Measurements from ENCODE around the gene CPN1.
A peak's percentile ranks its signal among the peaks of the same experiment; 100 is the strongest.
"Not testable (repeated sequence)": the region's sequence is repeated elsewhere in the genome, so short reads cannot be mapped to it uniquely, and the experiment has no call there.

Gene CPN1

DNA sequence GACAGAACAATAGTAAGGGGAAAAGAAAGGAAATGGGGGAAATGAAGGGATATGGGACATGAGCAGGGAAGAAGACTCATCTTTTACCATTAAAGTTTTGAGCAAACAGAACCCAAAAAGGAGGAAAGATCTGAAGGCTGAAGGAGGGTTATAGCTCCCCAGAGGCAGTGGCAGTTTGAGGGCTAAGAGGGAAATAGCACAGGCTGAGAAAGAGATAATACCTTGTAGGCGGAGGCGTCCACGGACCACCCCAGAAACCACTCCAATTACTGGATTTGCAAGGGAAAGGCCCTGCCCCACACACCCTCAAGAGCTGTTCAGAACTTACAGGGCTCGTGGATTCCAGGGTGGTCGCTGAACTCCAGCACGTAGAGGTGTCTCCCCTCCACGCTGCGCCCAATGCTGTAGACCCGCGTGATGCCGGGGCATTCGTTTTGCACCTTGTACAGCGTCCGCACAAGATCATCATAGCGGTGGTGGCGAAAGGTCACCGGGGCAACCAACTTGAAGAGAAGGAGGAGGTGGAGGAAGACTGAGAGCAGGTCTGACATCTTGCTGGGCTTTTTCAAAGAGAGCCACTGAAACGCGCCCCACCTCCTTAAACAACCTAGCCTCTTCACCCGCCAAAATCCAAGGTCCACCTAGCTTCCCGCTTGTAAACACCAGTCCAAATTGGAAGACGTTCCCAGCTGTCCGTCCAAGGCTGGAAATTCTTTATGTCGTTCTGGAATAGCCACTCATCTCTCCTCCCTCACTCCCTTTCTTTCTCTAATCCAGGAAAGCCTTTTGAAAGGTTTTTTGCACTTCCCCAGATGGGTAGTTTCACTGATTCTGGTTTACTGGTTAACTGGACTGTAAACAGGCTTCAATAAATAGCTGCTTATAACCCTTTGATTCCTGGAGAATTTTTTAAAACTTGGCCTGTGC, at the start of gene CPN1:
Gene CPN1 (minus strand): TSS at position 795 of the 927 bp plus-strand sequence. CDS start 244 bp downstream, at position 551.
- DNase-seq: no peak

DNA sequence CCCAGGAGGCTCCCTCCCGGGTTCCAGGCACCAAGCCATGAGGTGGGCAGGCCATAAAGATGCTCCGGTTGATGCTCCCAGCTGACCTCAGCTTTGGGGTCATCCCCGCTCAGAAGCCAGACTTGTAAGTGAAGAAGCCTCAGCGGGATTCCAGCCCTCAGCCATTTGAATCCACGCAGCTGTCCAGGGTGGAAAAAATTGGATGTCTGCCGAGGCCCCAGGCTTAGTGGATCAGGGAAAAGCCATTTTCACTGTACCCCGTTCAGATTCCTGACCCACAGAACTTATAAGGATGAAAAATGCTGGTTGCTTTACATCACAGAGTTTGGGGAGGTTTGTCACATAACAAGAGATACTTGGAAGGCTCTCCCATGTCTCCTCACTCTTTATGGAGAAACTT, 49.2 kb upstream of the CPN1 start:
- DNase-seq: no peak

GRCh38 chr10:100129424-100129823, 47.8 kb upstream of the CPN1 start:
- no peak for DNase-seq

DNA sequence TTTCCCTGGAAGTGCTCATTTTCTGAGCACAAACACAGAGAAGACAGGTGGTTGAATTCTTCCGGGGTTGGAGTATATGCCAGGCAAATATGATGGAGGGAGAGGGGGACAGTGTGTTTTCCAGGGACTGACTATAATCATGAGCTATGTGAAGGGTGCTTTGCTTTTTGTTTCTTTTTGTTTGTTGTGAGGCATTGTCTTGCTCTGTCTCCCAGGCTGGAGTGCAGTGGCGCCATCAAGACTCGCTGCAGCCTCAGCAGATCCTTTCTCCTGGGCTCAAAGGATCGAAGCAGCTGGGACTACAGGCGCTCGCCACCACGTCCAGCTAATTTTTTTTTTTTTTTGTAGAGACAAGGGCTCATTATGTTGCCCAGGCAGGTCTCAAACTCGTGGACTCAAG, 47.3 kb upstream of the CPN1 start:
- no peak for DNase-seq

DNA sequence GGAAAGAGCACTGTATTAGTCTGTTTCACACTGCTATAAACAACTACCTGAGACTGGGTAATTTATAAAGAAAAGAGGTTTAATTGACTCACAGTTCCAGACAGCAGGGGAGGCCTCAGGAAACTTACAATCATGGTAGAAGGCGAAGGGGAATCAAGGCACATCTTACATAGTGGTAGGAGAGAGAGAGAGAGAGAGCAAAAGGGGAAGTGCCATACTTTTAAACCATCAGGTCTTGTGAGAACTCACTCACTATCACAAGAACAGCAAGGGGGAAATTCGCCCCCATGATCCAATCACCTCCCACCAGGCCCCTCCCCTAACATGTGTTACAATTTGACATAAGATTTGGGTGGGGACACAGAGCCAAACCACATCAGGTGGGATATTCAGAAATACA, 43.7 kb upstream of the CPN1 start:
- DNase-seq: not testable (repeated sequence)

DNA sequence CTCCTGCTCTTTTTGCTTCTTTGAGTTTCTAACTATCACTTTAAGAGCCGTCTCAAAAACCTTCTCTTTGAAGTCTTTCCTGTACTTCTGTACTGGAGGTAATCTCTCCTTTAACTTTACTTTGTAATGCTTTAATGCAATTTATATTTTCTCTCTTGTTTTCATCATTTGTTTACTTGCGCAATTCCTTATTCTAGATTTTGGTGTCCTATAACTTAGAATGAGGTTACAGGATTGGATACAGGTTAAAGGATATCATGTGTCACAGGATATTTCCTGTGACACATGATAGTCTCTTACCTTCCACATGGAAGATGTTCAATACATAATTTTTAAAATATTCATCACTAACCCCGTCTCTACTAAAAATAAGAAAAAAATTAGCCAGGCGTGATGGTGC, 42.4 kb upstream of the CPN1 start:
- no peak for DNase-seq

GRCh38 chr10:100122780-100123179, 41.1 kb upstream of the CPN1 start:
- no peak for DNase-seq

DNA sequence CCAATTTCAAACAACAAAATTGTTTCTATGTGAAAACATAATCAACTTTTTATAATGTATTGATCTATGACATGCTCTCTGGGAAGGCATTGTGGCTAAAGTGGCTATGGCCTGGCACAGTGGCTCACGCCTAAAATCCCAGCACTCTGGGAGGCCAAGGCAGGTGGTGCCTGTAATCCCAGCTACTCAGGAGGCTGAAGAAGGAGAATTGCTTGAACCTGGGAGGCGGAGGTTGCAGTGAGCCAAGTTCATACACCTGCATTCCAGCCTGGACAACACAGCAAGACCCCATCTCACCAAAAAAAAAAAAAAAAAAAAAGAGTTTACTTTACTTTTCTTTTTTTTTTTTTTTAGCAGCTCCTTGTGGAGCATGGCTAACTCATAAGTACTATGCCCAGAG, 38.9 kb upstream of the CPN1 start:
- DNase-seq: no peak

GRCh38 chr10:100119726-100120125, 38.1 kb upstream of the CPN1 start:
- DNase-seq: no peak

DNA sequence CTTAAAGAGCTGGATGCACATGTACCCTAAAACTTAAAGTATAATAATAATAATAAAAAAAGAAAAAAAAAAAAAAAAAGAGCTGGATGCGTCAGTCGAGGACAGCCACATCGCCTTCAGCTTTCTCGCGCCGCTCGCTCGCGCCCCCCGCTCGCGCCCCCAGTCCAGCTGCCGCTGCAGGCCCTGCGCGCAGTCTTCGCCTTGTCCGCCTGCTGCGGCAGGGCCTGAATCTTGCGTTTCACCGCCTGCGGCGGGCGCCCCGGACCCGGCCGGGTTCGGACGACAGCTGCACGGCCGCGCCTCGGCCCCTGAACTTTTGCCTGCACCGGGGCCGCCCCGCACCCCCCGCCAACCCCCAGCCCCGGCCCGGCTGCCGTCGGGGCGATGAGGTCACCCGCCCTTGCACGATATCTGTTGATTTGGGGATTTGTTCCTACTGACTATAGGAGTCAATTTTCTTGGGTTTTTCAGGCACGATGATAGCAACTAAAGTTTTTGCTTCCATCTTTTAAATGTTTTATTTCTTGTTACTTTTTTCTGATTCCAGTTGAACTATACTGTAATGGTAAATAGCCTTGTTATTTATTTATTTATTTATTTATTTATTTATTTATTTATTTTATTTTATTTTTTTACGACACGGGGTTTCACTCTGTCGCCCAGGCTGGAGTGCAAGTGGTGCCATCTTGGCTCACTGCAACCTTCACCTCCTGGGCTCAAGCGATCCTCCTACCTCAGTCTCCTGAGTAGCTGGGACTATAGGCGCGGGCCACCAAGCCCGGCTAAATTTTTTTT, 33.5 kb upstream of the CPN1 start:
- no peak for DNase-seq

DNA sequence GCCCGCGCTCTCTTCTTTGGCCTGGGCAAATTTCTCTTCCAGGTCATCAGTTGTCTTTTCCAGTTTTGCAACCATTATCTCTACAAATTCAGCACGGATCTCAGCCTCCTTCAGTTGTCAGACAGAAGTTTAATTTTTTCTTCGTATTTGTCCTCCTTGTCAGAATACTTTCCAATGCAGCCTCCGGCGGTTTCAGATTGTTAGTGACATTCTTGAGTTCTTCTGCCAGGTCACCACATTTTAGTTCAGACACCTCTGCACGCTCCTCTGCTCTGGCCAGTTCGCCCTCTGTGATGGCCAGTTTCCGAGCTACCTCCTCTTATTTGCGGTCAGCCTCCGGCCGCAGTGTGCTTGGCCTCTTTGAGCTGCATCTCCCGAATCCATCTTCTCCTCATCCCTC, 32.8 kb upstream of the CPN1 start:
- no peak for DNase-seq

DNA sequence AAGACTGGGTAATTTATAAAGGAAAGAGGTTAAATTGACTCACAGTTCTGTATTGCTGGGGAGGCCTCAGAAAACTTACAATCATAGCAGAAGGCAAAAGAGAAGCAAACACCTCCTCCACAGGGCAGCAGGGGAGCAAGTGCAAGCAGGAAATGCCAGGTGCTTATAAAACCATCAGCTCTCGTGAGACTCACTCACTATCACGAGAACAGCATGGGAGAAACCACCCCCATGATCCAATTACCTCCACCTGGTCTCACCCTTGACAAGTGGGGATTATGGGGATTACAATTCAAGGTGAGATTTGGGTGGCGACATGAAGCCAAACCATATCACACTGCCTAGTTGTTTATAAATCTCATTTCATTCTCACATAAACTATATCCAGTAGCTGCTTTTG, 28.0 kb upstream of the CPN1 start:
- no peak for DNase-seq

- no peak for DNase-seq
Measured at GRCh38 chr10:100106865-100107264, 25.2 kb upstream of the CPN1 start.

DNA sequence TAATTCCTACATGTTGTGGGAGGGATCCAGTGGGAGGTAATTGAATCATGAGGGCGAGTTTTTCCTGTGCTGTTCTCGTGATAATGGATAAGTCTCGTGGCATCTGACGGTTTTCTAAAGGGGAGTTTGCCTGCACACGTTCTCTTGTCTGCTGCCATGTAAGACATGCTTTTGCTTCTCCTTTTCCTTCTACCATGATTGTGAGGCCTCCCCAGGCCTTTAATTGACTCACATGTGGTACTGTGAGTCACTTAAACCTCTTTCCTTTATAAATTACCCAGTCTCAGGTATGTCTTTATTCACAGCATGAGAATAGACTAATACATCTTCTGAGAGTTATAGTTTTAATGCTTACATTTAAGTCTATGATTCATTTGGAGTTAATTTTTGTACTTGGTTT, 22.6 kb upstream of the CPN1 start:
- no peak for DNase-seq

DNA sequence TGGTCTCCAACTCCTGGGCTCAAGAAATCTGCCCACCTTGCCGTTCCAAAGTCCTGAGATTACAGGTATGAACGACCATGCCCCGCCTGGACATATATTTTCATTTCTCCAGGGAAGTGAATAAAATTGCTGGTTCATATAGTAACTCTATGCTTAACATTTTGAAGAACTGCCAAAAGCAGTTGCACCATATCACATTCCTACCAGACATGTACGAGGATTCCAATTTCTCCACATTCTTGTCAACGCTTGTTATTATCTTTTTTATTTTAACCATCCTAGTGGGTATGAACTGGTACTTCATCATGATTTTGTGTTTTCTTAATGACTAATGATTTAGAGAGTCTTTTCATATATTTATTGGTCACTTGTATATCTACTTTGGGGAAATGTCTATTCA, 21.9 kb upstream of the CPN1 start:
- no peak for DNase-seq

DNA sequence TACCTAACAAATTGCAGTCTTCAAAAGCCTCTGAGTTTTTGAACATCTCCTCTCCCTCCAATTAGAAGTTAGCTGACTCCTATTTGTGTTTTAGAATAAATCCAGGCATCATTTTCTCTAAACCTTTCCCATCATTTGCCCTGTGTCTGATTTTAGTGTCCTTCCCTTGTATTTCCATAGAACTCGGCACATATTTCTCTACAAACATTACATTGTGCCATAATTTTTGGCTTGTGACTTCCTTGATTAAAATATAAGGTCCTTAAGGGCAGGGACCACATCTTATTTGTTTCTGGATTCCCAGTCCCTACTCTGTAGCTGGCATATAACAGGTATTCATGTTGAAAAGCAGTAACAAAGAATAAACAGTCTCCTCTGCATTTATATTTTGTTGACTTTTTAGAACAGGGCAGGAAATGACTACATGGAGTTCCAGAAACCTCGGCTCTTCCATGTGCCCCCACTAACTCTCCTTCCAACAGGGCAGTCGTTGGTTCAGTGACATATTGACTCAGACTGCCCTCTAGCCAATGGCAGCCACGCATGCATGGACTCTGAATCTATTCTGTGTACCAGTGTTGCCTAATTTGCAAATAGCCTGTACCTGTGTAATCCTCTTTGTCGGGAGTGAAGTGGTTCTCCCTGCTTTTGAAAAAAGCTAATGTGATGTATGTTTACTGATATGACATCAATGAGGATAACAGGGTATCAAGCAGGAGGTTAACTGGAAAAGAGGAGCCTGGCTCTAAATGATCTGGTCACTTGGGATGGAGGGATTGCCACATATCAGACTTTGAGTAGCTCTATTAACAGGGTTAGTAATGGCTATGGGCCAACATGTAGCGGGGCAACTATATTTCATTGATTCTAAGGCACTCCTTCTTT, 19.8 kb upstream of the CPN1 start:
- DNase-seq: peak; percentile 5

DNA sequence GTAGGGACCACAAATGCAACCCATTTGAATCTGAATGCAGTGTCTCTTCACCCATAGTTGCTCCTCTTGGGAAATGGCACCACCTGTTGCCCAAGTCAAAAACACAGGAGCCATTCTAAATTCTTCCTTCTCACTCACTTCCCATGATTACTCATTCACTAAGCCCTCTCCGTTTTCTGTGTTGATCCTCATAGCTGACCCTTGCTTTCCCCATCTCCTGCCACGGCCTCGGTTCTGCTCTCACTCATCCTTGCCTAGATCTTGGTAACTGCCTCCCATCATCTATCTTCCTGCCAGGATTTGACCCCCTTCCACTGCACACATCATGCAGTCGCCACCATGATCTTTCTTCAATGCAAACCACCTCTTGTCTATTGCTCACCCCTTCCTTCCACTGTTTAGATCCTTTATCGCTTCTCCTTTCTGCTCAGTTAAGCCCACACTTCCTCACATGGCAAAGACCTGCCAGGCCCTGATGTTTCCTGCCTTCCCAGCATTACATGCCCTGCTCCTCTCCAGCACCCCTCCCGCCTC, 19.0 kb upstream of the CPN1 start:
- DNase-seq: no peak

DNA sequence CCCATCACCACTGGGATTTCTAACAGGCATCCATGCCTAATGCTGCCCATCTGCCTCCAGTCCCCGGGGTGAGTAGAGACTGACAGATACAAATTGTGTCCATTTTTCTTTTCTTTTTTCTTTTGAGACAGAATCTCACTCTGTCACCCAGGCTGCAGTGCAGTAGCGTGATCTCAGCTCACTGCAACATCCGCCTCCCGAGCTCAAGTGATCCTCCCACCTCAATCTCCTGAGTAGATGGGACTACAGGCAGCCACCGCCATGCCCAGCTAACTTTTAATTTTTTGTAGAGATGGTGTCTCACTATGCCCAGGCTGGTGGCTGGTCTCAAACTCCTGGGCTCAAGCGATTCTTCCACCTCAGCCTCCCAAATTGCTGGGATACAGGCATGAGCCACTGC, 7.6 kb upstream of the CPN1 start:
- DNase-seq: no peak

DNA sequence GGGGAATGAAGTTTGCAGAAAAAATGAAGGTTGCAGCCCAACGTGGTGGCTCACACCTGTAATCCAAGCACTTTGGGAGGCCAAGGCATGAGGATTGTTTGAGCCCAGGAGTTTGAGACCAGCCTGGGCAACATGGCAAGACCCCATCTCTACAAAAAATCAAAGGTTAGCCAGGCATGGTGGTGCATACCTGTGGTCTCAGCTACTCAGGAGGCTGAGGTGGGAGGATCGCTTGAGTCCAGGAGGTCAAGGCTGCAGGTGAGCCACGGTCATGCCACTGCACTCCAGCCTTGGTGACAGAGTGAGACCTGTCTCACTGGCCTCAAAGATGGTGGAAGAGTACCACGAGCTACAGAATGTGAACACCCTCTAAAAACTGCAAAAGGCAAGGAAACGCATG, 5.0 kb upstream of the CPN1 start:
- not testable (repeated sequence) for DNase-seq

DNA sequence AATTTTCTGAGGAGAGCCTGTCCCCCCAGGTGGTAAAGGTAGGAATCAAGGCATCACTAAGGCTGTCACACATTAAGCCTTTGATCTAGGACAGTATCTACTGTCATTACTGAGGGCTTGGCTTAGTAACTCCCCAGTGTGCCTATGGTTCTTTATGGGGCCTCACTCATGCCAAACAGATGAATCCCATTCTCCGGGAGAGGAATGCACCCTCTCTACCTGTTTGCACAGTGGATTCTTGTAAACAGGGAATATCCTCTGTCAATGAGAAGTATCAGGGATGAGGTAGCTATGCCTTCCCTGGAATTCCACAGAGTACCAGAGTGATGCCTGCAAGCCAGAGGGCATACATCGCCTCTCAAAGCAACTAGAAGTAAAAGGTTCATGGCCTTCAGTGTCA, 3.9 kb upstream of the CPN1 start:
- no peak for DNase-seq

- DNase-seq: no peak
Measured at GRCh38 chr10:100083623-100084022, 2.0 kb upstream of the CPN1 start.

DNA sequence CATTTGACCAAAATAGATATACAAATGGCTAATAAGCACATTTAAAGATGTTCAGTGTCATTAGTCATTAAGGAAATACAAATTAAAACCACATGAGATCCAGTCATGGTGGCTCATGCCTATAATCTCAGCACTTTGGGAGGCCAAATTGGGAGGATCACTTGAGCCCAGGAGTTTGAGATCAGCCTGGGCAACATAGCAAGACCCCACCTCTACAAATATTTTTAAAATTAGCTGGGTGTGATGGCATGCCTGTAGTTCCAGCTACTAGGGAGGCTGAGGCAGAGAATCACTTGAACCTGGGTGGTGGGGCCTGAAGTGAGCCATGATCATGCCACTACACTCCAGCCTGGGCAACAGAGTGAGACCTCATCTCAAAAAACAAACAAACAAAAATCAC, 607 bp upstream of the CPN1 start:
- not testable (repeated sequence) for DNase-seq

DNA sequence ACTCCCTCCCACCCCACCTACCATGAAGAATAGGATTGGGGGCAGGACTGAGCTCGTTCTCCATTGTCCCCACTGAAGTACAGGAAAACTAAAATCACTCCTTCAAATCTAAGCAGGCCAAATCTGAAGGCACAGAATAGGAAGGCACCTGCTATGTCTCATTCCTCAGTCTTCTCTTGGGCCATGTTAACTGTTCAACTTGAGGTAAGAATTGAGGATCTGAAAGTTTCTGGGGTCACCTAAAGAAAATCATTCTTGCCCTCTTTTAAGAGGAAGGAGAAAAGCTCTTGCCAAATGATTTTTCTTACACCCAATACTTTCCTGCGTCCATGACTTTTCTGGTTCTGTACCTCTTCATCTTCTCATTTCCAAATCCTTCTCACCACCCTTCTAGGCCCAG, 4.9 kb downstream of the CPN1 start:
- no peak for DNase-seq

Data from NCI-H748 treated with DMSO at 0.1 percent for 48 hours (cell line).